Measurements from ENCODE around the gene RRAGD.
A peak's percentile ranks its signal among the peaks of the same experiment; 100 is the strongest.

RRAGD gene

GRCh38 chr6:89339565-89339964, 72.5 kb downstream of the RRAGD start:
- peak; percentile 7 for DNase-seq

GRCh38 chr6:89335164-89335563, 76.9 kb downstream of the RRAGD start:
- DNase-seq: no peak

GRCh38 chr6:89330910-89331309, 81.2 kb downstream of the RRAGD start:
- no peak for DNase-seq

- no peak for DNase-seq
Measured at GRCh38 chr6:89328976-89329375, 83.1 kb downstream of the RRAGD start.

GRCh38 chr6:89324304-89324703, 87.8 kb downstream of the RRAGD start:
- no peak for DNase-seq

- DNase-seq: no peak
Measured at GRCh38 chr6:89323511-89323971, 88.5 kb downstream of the RRAGD start.

GRCh38 chr6:89321131-89321970, 90.7 kb downstream of the RRAGD start:
- DNase-seq: no peak

- DNase-seq: no peak
Measured at GRCh38 chr6:89320012-89320559, 92.0 kb downstream of the RRAGD start.

GRCh38 chr6:89317067-89317466, 95.0 kb downstream of the RRAGD start:
- DNase-seq: no peak

GRCh38 chr6:89315249-89315885, 96.7 kb downstream of the RRAGD start, which contains the start of gene GABRR2:
Gene GABRR2, minus strand, starts transcription at chr6:89315299. Its CDS starts 134 bp downstream, at chr6:89315165.
- no peak for DNase-seq

GRCh38 chr6:89314692-89315091, 97.4 kb downstream of the RRAGD start:
- no peak for DNase-seq
